H1 (cell line): Measurements from ENCODE around the gene AHRR. TPM values are rescaled to one million over a fixed set of nuclear protein-coding genes. Genes with fewer than 3 reads are reported as not detected.

ENCODE experiments used
- BRCA1 ChIP-seq: IDR thresholded peaks from 2 replicates; pipeline ENCODE4 v1.6.1; 2012; ENCODE audit warnings: low read depth, low read length, improper control_type of control experiment
- CBX5 ChIP-seq: fragments of 300-800, 300-1000 bp; sonication (generic); IDR thresholded peaks from 2 replicates; pipeline ENCODE4 v1.7.1; 2016; ENCODE audit warnings: antibody characterized with exemption, low read length, low read depth
- RBBP5 ChIP-seq: IDR thresholded peaks from 2 replicates; pipeline ENCODE4 v1.7.1; 2012; ENCODE audit warnings: low read depth, mild to moderate bottlenecking, inconsistent platforms, low read length, moderate library complexity, borderline replicate concordance
- SRF ChIP-seq: IDR thresholded peaks from 2 replicates; pipeline ENCODE4 v1.6.1; 2011; ENCODE audit warnings: mild to moderate bottlenecking, low read depth, low read length, moderate library complexity
- SUZ12 ChIP-seq: fragments of 200-600 bp; sonication (generic); IDR thresholded peaks from 2 replicates; pipeline ENCODE4 v1.6.1; 2012; ENCODE audit warnings: mild to moderate bottlenecking, inconsistent platforms, low read length, moderate library complexity, mixed read lengths
- polyA plus RNA-seq, 7 experiments: library from polyadenylated mRNA; depleted of rRNA in 3 of 7; stranded (reverse) in 5 of 7; unstranded in 2 of 7; fragments of >200 nt in 5 of 7; fragments of 200-250 nt in 2 of 7; gene quantifications; 1 replicate in 5 of 7; 2 replicates in 1 of 7; 4 replicates in 1 of 7; pipeline versions ENCODE4 v1.2.1 to v1.2.3, GENCODE V29; 2011 to 2013; ENCODE audit warnings: missing spikeins in 2 of 7, mixed read lengths in 2 of 7
- total RNA-seq: library from RNA; stranded (reverse); fragmentation: NEBNext Ultra II Directional; extraction: Animal tissue kit (Norgen Biotek cat#: 25700); gene quantifications from 2 replicates; pipeline ENCODE4 v1.2.1, GENCODE V29; 2021

The AHRR gene
- total and polyA plus RNA-seq, 2 of the 8 experiments (the other 6 are each of a cell fraction or from before 2014, with no cell fraction given): 0.41 to 0.80 TPM

GRCh38 chr5:479566-480319, 158.2 kb downstream of the AHRR start (continued):
- TF ChIP-seq SRF (no peak), CBX5 (no peak), BRCA1 (no peak), SUZ12 (no peak), RBBP5 (no peak)
